Renal pelvis (tissue), 4 donors: ENCODE measurements around the gene TANK. TPM values are rescaled to one million over a fixed set of nuclear protein-coding genes. Genes with fewer than 3 reads are reported as not detected.
"Not testable (repeated sequence)": the region's sequence is repeated elsewhere in the genome, so short reads cannot be mapped to it uniquely, and the experiment has no call there.

Experiments used
- DNase-seq: peaks from one replicate; pipeline ENCODE4 v3.0.0-alpha.2; 2013
- polyA plus RNA-seq, 3 donors: library from polyadenylated mRNA; unstranded; fragments of 120-200 nt; gene quantifications; one replicate each; pipeline ENCODE4 v1.2.1, GENCODE V29; 2013; ENCODE audit not compliant: insufficient read length in 3 of 3

The TANK gene
- polyA plus RNA-seq, 3 donors: 54.3 to 69.4 (median 58.2) TPM

DNA sequence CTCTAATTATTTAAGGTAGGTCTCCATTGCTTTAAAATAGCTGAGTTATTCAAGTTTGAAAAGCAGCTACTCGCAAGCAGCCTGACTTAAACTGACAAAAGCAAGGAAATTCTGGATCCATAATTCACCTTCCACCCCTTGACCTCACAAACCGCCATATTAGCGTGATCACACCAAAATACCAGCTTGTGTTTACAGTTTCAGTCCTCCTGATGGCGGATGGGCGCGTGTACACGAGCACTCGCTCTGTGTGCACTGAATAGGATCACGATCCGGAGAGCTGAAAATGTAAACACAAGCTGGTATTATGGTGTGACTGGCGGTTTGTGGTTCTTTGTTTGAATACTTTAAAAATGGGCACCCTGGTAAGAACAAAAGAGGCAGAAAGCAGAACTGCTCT lies 105.6 kb downstream of the TANK start:
- DNase-seq: no peak

DNA sequence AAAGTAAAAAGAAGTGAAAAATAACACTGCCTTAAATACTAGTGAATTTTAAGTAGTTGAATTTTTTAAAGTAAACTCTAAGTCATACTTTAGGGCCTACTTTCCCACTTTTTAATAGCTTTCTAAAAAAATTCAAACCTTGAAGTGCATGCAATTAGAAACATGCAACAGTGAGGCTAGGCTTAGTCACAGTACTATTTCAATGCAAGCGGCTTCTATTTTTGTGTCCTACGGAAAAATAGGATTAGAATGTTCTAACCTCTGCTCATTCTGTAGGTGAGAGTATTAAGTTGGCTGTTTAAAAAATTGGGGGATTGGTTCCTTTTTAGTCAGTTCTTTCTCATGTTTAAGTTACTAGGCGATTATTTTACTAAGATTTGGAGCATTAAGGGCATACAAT lies 108.9 kb downstream of the TANK start:
- DNase-seq: no peak

DNA sequence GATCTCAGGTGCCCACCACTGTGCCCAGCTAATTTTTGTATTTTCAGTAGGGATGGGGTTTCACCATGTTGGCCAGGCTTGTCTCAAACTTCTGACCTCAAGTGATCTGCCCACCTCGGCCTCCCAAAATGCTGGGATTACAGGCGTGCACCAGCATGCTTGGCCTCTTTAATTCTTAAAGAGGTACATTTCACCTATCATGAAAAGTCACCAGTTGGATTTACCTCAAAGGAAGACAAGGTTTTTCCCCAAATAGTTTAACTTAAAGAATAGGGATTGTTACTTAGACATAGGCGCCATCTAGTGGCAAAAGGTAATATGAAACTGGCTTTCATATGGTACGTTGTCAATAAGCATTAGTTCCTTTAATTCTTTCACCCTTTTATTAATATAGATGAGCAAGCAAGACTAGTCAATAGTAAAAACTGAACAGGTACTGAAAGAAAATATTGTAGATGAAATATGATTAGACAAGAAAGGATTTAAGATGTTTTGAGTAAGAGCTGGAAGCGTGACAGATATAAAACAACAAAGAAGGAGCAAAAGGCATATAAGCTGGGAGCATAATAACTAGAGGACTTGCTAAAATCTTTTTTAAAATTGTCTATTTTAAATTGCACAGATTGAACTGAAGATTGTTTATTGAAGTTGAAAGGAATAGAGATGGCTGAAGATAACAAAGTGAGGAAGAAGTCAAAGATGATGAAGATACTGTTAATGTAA lies 113.0 kb downstream of the TANK start:
- DNase-seq: peak; percentile 20

DNA sequence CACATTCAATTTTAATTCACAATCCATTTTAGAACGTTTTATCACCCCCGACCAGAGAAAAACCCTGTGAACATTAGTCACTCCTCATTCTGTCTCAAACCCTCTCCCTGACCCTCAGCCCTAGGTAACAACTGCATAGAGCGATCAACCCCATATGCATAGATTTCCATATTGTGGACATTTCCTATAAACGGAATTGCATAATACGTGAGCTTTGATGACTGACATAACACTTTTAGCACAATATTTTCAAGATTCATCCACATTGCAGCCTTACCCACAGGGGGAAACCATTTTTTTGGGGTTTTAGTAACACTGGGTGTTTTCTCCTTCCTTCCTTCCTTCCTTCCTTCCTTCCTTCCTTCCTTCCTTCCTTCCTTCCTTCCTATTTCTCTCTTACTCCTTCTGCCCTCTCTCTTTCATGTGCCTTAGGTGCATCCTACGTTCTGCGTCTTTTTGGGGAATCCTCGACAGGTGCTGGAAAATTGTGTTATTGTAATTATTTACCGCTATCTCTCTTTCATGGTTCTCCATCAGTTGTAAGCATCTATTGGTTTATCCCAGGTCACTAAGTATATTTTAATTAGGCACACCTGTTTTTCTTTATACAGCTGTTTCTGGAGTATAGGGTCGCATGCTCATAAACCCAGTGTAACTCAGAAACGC lies 118.5 kb downstream of the TANK start:
- DNase-seq: not testable (repeated sequence)

DNA sequence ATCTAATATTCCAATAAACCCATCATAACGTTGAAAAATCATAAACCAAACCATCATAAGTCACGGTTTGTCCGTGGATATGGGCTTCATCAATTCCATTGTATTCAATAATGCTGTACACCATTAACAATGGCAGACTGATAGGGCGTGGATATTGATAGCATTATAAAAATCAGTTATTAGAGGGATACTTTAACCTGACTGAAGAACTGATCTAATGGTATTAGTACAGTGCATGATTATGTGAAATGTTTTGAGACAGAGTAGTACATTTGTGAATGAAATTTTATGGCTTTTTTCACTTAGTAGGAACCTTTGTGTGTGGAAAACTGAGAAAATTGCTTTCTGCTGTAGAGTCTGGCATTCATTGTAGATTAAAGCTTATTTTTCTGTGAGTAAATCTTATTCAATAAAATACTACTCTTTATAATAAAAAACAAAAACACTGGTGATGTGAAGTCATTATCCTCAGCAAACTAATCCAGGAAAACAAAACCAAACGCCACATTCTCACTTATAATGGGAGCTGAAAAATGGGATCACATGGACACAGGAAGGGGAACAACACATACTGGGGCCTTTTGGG lies 119.1 kb downstream of the TANK start:
- DNase-seq: not testable (repeated sequence)

DNA sequence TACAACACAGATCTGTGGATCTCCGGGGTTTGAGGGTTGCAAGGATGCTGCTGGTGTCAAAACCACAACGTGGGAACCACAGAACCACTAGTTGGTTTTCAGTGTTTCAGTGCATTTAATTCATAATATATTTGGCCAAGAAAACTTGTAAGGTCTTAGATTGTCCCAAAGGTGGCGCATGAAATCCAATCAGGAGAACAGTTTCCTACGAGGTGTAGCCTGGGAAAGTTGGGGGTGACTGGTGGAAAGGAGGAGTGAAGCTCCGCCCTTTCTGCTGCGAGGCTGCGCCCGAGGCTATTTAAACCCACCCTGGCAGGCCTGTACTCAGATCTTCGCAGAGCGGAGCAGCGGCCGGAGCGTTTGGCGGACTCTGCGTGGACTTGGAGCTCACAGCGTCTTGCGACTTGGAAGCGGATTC lies 120.7 kb downstream of the TANK start:
- DNase-seq: not testable (repeated sequence)

DNA sequence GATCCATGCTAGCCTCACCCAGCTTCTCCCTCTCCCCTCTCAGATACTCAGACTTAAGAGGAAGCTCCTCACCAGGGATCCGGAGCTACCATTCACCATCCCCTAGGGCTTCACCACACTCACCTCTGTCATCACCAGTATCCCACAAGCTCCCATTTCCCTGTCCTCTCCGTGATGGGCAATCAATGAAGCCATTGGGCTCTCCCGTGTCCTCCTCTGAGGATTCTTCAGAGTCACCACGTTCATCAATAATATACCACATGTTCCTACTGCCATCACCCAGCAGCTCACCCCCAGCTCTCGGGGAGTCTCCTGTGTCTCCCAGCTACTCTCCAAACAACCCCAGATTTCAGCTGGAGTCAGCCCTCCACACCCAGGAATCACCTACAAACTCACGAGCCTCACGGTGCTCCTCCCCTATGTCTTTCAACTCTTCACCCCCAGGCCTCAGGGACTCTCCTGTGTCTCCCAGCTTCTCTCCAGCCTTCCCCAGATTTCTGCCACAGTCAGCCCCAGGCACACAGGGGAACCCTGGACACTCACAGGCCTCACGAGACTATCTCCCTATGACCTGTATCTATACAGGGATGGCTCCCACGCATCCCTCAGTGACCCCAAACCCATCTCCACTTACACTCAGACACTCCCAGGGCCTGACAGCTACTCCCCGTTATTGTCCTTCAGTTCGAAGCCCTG lies 121.5 kb downstream of the TANK start:
- not testable (repeated sequence) for DNase-seq

DNA sequence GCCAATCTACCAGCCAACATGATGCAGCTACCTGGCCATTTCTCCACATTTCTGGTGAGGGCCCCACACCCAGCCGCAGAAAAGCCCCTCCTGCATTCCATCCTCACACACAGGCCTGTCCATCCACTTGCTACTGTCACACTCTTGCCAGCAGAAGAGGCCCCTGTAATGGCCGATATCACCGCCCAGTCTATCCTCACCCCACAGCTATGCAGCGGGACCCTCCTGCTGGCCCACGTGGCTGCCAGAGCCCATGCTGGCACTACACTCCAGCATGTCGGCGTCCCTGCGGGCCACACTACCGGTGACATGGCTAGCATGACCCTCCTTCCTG lies 122.0 kb downstream of the TANK start:
- not testable (repeated sequence) for DNase-seq

DNA sequence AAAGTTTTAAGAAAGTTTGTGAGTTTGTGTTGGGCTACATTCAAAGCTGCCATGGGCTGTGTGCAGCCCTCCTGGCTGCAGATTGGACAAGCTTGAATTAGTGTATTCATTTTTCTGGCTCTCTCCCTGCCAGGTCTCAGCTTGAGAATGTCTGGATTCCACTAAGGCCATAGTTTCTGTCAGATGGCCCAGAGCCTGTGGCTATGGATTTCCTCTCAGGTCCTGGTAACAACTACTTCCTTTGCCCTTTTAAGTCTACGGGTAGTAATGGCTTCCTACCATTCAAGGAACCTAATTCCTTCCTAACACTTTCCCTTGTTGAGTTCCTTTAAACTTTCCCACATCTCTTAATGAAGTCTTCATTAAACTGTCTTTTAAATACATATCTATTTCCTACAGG lies 123.7 kb downstream of the TANK start:
- DNase-seq: no peak

Other genes starting within 250 kb of the TANK start
- 10 to 100 TPM; 44.9 to 55.1 (median 51.9) TPM for gene PSMD14, start 148.0 kb downstream of the TANK start, polyA plus RNA-seq